ENCODE measurements around the gene CWC25. TPM values are rescaled to one million over a fixed set of nuclear protein-coding genes. Genes with fewer than 3 reads are reported as not detected.

Gene CWC25
- total and polyA plus RNA-seq, 2 of the 13 experiments (the other 11 are each of a cell fraction or from before 2014, with no cell fraction given), result 15.6 to 22.7 TPM

DNA sequence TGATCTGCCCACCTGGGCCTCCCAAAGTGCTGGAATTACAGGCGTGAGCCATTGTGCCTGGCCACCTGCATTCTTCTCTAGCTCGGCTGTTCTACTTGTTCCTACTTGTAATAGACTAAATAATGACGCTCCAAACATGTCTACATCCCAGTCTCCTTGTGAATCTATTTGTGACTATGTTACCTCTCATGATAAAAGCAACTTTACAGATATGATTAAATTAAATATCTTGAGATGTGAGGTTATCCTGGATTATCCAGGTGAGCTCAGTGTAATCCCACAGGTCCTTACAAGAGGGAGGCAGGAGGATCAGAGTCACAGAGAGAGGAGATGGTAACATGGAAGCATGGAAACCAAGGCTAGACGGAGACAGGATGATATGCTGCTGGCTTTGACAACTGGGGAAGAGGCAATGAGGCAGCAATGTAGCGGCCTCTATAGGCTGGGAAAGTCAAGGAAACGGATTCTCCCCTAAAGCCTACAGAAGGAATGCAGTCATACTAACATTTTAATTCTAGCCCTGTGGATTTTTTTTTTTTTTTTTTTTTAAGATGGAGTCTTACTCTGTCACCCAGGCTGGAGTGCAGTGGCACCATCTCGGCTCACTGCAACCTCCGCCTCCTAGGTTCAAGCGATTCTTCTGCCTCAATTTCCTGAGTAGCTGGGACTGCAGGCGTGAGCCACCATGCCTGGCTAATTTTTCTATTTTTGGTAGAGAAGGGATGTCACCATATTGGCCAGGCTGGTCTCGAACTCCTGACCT, 39.7 kb upstream of the CWC25 start (continued):
- TF ChIP-seq, protein P1, sequence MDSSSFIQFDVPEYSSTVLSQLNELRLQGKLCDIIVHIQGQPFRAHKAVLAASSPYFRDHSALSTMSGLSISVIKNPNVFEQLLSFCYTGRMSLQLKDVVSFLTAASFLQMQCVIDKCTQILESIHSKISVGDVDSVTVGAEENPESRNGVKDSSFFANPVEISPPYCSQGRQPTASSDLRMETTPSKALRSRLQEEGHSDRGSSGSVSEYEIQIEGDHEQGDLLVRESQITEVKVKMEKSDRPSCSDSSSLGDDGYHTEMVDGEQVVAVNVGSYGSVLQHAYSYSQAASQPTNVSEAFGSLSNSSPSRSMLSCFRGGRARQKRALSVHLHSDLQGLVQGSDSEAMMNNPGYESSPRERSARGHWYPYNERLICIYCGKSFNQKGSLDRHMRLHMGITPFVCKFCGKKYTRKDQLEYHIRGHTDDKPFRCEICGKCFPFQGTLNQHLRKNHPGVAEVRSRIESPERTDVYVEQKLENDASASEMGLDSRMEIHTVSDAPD (CRISPR knock-in tag; IDR thresholded peaks at IDR 0.05), result no peak
- TF ChIP-seq MIER3 (CRISPR knock-in tag; IDR thresholded peaks at IDR 0.05; ENCODE audit: borderline replicate concordance) (no peak), CTCF (CRISPR knock-in tag; IDR thresholded peaks at IDR 0.05) (peak; percentile 71), ZNF841 (CRISPR knock-in tag; IDR thresholded peaks at IDR 0.05; ENCODE audit: borderline replicate concordance) (no peak), SAP130 (CRISPR knock-in tag; IDR thresholded peaks at IDR 0.05; ENCODE audit: low read depth) (peak; percentile 79), TBX2 (CRISPR knock-in tag; IDR thresholded peaks at IDR 0.05; ENCODE audit: borderline replicate concordance) (no peak), ZNF282 (IDR thresholded peaks at IDR 0.05; ENCODE audit: partially characterized antibody) (no peak), SMAD9 (CRISPR knock-in tag; IDR thresholded peaks at IDR 0.05) (no peak), ZFP36L1 (CRISPR knock-in tag; IDR thresholded peaks at IDR 0.05) (no peak), JUN (CRISPR knock-in tag; IDR thresholded peaks at IDR 0.05) (no peak), ZNF496 (CRISPR knock-in tag; IDR thresholded peaks at IDR 0.05; ENCODE audit: insufficient replicate concordance) (no peak), ADNP (CRISPR knock-in tag; IDR thresholded peaks at IDR 0.05) (no peak), ZNF263 (CRISPR knock-in tag; IDR thresholded peaks at IDR 0.05) (no peak), ZNF430 (CRISPR knock-in tag; IDR thresholded peaks at IDR 0.05) (no peak), THRA (CRISPR knock-in tag; IDR thresholded peaks at IDR 0.05; ENCODE audit: borderline replicate concordance) (0 out of 2 replicates have a peak, but pooled peaks have one; percentile 21), HOXA5 (CRISPR knock-in tag; IDR thresholded peaks at IDR 0.05) (no peak), SRSF4 (IDR thresholded peaks at IDR 0.05; ENCODE audit: low read depth, low read length, poor library complexity, severe bottlenecking) (no peak)
- TF ChIP-seq, protein P2, sequence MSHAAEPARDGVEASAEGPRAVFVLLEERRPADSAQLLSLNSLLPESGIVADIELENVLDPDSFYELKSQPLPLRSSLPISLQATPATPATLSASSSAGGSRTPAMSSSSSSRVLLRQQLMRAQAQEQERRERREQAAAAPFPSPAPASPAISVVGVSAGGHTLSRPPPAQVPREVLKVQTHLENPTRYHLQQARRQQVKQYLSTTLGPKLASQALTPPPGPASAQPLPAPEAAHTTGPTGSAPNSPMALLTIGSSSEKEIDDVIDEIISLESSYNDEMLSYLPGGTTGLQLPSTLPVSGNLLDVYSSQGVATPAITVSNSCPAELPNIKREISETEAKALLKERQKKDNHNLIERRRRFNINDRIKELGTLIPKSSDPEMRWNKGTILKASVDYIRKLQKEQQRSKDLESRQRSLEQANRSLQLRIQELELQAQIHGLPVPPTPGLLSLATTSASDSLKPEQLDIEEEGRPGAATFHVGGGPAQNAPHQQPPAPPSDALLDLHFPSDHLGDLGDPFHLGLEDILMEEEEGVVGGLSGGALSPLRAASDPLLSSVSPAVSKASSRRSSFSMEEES (CRISPR knock-in tag; IDR thresholded peaks at IDR 0.05), result 0 out of 2 replicates have a peak, but pooled peaks have one; percentile 28
- TF ChIP-seq, protein P3, sequence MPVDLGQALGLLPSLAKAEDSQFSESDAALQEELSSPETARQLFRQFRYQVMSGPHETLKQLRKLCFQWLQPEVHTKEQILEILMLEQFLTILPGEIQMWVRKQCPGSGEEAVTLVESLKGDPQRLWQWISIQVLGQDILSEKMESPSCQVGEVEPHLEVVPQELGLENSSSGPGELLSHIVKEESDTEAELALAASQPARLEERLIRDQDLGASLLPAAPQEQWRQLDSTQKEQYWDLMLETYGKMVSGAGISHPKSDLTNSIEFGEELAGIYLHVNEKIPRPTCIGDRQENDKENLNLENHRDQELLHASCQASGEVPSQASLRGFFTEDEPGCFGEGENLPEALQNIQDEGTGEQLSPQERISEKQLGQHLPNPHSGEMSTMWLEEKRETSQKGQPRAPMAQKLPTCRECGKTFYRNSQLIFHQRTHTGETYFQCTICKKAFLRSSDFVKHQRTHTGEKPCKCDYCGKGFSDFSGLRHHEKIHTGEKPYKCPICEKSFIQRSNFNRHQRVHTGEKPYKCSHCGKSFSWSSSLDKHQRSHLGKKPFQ (CRISPR knock-in tag; IDR thresholded peaks at IDR 0.05; ENCODE audit: insufficient replicate concordance), result no peak
- TF ChIP-seq, protein P4, sequence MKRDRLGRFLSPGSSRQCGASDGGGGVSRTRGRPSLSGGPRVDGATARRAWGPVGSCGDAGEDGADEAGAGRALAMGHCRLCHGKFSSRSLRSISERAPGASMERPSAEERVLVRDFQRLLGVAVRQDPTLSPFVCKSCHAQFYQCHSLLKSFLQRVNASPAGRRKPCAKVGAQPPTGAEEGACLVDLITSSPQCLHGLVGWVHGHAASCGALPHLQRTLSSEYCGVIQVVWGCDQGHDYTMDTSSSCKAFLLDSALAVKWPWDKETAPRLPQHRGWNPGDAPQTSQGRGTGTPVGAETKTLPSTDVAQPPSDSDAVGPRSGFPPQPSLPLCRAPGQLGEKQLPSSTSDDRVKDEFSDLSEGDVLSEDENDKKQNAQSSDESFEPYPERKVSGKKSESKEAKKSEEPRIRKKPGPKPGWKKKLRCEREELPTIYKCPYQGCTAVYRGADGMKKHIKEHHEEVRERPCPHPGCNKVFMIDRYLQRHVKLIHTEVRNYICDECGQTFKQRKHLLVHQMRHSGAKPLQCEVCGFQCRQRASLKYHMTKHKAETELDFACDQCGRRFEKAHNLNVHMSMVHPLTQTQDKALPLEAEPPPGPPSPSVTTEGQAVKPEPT (CRISPR knock-in tag; IDR thresholded peaks at IDR 0.05; ENCODE audit: low read depth), result no peak

Measured in HepG2 (cell line).